ENCODE data around the gene HTR4.
A peak's percentile ranks its signal among the peaks of the same experiment; 100 is the strongest.
"Not testable (repeated sequence)": the region's sequence is repeated elsewhere in the genome, so short reads cannot be mapped to it uniquely, and the experiment has no call there.

HTR4 gene, protein sequence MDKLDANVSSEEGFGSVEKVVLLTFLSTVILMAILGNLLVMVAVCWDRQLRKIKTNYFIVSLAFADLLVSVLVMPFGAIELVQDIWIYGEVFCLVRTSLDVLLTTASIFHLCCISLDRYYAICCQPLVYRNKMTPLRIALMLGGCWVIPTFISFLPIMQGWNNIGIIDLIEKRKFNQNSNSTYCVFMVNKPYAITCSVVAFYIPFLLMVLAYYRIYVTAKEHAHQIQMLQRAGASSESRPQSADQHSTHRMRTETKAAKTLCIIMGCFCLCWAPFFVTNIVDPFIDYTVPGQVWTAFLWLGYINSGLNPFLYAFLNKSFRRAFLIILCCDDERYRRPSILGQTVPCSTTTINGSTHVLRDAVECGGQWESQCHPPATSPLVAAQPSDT

DNA sequence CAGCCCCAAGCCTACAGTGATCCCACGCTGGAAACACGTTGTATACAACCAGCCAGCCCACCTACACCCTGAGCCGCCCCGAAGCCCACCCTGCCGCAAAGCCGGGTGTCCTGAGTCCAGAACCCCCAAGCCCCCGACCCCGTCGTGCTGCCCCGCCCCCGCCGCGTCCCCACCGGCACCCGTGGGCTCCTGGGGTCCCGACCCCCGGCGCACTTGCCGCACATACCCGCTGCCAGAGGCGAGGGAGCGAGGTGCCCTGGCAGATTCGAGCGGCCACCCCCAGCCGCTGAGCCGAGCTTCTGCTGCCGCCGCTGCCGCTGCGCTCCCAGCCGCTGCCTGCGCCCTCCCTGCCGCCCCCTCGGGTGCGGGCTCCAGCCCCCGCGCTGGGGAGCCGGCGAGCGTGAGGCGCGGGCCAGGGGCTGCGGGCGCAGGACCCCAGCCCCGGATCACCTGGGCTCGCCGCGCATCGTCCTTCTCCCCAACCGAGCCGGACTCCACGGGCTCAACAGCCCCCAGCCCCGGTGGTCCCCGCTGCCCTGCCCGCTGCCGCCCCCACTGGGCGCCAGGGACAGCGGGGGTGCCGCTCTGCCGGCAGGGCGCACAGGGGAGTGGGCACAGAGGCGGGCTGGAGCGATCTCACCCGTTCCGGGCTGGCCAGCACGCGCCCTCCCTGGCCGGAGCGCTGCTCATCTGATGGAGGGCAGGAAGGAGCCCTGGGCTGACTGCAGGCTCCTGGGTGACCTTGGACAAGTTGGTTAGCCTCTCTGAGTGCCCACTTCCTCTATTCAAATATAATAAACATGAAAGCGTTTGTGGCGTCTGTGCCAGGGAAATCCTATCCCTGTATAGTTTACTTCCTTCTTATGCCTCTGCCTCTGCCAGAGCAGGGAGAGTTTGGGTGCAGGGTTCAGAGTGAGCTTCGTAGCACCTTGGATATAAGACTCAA is at the start of gene HTR4:
TSS of gene HTR4 (minus strand) at position 692 of the 946 bp plus-strand sequence. CDS start 17,513 bp downstream, outside the sequence.
- peak; percentile 43 for DNase-seq

DNA sequence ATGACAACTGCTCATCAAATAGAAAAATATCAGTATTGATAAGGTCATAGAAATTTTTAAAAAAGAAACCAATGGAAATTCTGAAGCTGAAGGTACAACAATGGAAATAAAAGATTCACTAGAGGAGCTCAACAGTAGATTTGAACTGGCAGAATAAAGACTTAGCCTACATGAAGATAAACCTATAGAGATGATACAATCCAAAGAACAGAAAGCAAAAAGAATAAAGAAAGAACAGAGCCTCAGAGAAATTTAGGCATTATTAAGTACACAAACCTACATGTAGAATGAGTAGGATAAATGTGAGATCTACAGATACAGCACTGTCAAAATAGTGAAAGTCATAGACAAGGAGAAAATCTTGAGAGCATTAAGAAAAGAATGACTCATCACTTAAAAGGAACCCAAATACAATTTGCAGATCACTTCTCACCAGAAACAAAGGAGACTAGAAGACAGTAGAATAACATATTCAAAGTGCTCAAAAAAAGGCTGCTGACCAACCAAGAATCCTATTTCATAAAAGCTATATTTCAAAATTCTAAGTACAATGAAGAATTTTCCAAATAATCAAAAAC is 47.8 kb upstream of the HTR4 start:
- no peak for DNase-seq

DNA sequence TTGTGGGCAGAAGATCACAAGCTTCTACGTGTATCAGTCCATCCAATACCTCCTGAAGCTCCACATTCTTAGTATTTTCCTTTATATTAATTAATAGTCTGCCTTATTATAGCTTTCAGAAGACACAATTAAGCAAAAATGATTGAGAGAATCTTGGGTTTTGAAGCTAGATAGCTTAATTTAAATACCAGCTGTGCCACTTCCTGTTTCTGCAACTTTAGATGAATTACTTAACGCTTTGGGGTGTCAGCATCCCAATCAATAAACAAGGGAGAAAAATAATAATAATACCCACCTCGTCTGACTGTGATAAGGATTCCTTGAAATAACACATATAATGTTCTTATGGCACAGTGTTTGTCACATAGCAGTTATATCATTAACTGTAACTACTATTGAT is 44.7 kb upstream of the HTR4 start:
- no peak for DNase-seq

DNA sequence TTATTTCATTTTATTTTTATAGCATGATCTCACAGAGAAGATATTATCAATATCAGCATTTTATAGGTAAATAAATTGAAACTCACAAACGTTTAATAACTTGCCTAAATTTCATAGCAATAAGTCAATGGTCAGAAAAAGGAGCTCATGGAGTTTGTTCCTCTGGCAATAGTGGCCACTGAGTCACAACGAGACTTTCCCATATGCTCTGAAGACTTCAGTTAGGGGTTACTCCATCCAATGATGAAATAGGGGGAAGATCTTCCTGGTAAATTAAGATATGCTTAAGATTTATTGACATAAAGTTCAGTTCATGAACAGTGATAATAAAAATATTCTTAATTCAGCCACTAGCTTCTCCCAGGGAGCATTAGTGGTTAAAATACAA is 43.5 kb upstream of the HTR4 start:
- no peak for DNase-seq

DNA sequence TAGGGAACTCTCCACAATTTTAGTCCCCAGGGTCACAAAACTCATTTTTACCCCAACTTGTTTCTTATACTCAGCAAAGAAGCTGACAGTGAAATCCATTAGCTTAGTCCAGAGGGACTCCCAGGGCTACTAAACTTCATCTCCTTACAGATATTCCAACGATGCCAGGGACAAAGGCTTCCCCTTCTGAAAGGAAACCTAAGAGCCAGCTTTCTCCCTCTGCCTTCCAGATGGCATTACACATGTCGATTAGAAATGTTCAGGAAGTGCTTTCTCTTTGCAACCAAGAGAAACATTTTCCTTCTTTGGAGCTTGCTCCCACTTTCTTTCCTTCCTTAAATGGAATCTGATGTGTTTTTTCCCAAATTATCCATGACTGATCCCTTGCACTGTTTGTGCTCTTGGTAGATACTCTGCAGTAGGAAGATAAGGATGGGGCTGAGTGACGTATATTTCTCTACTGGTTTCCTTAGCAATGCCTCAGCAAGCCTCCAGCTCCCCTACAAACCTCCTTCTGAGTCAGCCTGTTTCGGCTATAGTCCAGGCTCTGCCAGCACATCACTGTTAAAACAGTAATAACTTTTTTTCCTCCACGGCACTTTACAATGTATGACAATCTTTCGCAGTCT is 43.0 kb upstream of the HTR4 start:
- DNase-seq: no peak

DNA sequence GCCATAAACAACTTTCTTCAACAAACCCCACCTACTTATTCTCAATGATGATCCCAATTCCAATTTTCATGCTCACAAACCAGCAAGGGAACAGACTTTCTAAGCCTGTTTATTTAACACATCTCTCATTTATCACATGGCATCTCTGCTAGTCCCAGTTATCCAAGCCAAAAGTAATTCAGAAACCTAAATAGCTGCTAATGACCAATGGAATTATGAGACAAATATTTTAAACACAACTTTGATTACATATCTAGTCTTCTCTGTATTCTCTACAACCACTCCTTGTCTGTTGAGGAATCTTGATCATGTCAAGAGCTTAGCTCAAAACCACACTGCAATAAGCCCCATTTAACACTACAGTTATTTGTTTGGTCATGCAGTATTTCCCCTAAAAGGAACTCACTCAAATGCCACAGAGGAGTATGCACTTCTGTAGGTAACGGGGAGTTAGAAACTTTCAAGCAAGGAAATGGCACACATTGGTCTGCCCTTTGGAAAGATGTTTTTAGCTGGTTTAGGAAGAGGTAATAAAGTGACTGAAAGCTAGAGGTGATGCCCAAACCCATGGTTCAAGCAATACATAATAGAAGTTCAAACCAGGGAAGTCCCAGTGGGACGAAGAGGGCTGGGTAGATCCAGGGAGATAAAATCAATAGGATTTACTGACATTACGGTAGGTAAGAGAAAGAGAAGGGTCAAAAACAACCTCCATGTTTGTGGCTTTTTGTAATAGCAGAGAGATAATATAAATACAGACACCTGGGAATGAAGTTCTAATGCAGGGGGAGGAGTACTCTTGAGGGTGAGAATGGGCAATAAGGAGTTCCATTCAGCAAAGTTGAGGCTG is 42.1 kb upstream of the HTR4 start:
- DNase-seq: no peak

DNA sequence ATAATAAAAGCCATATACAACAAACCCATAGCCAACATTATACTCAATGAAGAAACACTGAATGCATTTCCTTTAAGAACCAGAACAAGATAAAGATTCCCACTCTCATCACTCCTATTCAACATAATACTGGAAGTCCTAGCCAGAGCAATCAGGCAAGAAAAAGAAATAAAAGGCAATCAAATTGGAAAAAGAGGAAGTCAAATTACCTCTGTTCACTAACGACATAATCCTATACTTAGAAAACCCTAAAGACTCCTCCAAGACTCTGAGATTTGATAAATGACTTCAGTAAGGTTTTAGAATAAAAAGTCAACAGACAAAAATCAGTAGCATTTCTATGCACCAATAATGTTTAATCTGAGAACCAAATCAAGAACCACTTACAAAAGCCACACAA is 36.6 kb upstream of the HTR4 start:
- no peak for DNase-seq

DNA sequence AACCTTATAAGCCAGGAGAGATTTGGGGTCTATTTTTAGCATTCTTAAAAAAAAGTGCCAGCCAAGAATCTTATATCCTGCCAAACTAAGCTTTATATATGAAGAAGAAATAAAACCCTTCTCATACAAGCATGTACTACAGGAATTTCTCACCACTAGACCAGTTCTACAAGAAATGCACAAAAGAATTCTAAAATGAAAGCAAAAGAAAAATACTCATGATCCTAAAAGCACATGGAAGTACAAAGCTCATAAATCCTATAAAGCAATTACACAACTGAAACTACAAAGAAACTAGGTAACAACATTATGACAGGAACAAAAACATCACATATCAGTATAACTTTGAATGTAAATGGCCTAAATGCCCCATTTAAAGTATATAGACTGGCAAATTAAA is 34.5 kb upstream of the HTR4 start:
- DNase-seq: no peak

DNA sequence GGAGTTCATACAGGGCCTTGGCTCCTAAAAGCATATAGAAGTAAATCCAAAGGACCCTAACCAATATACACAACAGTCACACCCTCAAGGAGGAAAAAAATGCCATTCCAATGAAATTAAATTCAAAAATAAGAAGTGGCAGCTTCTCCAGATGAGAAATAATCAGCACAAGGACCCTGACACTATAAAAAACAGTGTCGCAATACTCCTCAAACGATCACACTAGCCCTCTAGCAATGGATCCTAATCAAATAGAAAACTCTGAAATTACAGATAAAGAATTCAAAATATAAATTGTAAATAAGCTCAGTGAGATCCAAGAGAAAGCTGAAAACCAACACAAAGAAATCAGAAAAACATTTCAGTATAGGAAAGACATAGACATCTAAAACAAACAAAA is 33.5 kb upstream of the HTR4 start:
- no peak for DNase-seq

DNA sequence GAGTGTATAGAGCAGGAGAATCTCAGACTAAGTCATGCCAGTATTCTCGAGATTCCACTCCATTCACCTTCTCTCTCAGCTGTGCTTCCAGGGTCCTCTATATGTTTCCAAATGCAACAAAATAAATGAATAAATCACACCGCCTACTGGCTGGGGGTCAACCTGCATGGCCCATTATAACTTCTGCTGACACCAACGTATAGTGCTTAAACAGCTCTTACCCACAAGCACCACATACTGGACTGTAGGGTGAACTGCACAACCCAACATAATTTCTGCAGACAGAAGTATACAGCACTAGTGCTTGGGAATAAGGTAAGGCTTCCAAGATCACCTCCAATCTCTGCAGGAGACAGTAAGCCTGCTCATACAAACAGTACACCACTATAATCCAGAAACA is 33.1 kb upstream of the HTR4 start:
- peak; percentile 49 for DNase-seq

DNA sequence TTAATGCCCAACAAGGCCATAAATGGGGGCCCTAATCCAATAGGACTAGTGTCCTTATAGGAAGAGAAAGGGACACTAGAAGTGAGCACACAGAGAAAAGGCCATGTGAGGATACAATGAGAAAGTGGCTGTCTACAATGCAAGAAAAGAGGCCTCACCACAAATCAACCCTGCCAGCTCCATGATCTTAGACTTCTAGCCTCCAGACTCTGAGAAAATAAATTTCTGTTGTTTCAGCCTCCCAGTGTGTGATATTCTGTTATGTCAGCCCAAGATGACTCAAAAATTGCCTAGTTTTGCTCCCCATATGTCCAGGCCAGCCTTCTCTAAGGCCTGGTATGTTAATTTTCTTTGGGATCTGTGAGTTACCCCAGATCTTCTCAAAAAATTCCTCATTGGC is 32.3 kb upstream of the HTR4 start:
- no peak for DNase-seq

DNA sequence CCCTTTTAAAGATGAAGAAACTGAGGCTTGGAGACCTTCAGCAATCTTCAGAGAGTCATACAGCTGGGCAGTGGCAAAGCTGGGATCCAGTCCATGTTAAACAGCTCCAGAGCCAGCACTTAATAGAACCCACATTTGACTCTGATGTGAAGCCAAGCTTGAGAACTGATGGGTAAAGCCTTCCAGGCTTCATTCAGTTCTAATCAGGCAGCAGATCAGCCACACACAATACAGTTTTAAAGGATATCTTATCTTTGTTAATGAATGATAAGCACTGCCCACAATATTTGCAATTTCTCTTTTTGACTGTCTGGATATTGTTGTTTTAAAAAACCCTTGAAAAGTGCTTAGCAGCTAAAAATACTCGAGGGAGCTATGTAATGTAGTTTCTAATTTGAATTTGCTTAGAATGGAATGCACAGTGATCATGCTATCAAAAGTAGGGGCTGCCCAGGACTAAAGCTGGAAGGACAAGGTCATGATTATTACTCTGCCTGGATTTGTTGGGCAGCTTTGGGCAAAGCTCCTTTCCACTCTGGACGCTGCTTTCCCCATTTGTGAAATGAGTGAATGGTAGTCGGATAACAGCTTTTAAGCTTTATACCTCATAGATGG is 31.3 kb upstream of the HTR4 start:
- no peak for DNase-seq

DNA sequence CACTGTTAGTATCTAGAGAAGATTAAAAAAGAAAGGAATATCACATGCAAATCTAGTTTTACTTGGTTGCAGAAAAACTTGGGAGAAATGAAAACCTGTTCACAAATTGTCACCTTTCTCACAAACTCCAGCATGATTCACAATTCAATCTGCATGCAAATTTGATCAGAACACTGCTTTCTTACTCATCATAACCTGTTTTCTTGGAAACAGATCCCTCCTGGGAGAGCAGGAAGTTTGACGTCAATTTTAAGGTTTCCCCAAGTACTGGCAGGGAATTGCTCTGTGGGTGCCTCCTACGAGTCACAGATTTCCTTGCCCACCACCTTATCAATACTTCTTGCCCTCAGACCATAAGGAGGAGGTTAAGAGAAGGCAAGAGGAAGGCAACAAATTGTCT is 30.2 kb upstream of the HTR4 start:
- no peak for DNase-seq

DNA sequence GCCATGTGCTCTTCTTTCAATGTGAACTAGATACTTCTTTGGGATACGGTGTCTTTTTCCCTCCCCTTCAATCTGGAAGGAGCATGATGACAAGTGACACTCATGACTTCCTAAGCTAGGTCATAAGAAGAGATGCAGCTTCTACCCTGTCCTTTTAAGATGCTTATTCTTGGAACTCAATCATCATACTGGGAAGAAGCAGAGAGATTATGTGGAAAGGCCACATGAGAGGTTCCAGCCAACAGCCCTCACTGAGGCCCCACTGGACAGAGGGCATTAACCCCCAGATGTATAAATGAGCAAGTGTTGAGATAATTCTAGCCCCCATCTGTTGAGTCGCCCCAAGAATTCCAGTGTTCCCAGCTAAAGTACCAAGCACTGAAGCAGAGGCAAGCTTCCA is 29.3 kb upstream of the HTR4 start:
- no peak for DNase-seq

DNA sequence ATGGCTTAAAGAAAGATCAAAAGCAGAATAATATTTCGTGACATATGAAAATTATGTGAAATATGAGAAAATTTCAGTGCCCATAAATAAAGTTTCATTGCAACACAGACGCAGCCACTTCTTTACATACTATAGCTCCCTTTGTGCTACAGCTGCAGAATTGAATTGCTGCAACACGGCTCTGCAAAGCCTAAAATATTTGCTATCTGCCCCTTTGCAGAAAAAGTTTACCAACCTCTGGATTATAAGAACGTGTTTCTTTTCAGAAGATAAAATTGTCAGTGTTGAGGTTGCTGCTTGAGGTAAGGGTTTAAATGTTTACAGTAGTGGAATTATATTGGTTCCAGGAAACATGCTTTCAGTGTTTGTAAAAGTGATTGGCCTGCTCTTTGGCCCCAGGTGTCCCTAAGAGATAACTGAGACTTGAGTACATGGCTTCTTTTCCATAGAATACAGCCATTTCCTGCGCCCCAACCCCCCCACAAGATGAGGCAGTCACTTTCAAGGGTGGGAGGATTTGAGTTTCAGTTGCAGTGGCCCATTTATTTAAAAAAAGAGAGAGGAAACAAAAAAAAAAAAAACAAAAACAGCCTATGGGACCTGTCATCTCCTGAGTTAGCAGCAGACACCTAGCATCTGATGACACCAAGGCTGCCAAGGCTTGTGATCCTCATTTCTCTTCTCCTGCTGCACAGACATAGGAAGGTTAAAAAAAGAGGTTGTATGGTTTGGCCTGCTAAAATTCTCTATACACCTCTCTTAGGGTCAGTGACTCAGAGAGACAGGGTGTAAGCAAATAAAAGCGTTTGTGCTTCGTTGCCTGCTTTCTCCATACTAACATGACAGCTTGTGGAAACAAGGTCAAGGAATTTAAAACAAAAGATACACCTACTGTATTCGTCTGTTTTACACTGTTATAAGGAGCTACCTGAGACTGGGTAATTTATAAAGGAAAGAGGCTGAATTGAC is 28.0 kb upstream of the HTR4 start:
- no peak for DNase-seq

DNA sequence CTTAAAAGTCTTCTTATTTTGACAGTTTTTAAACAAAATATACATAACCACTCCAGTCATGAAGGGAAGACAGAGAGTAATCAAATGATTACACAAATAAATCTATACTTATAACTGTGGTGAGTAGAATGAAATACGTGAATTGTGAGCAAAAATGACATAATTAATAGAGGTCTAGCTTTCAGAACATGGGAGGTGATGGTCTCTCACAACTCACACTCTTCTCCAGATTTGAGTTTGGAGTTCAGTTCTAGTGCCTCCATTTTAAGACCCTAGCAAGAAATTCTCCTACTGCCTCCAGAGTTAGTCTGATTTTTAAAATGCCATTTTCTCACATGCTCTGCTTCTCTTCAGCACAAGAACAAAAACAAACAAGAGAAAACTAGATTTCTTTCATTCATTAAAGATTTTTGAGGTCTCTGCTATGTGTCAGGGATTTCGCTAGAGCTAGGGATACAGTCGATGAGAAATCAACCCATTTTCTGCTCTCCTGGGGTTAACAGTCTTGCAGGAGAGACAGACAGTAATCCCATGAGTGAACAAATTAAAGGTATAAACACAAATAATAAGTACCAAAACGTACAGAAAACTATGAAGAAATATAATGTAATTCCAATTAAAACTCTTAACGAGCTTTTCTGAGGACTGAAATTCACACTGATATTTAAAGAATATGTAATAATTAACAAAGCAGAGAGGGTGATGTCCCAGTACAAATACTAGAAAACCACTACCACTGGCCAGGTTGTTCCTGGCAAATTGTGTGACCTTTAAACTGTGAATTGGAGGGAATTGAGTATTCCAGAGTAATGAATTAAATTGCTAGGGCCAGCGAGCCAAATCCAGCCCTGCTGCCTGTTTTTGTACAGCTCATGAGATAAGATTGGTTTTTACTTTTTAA is 27.1 kb upstream of the HTR4 start:
- no peak for DNase-seq

DNA sequence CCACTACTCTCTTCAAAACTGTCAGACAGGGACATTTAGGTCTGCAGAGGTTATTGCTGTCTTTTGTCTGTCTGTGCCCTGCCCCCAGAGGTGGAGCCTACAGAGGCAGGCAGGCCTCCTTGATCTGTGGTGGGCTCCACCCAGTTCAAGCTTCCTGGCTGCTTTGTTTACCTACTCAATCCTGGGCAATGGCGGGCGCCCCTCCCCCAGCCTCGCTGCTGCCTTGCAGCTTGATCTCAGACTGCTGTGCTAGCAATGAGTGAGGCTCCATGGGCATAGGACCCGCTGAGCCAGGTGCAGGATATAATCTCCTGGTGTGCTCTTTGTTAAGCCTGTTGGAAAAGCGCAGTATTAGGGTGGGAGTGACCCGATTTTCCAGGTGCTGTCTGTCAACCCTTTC is 19.4 kb upstream of the HTR4 start:
- DNase-seq: not testable (repeated sequence)

DNA sequence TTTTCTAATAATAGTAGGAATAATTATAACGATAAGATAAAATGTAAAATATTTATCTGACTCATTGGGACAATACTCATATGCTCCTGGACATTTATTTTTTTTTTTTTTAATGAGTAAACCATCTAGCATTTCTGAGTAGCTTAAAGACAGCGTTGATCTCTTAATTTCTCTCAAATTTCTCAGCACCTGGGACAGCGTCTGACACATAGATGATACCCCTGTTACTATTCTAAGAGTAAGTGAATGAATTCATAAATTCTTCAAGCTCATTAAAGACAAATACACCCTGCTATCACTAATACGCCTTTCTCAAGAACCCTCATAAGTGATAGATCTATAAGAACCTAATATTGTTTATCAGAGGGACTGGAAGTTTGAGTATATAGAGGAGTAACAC is 12.0 kb upstream of the HTR4 start:
- no peak for DNase-seq

DNA sequence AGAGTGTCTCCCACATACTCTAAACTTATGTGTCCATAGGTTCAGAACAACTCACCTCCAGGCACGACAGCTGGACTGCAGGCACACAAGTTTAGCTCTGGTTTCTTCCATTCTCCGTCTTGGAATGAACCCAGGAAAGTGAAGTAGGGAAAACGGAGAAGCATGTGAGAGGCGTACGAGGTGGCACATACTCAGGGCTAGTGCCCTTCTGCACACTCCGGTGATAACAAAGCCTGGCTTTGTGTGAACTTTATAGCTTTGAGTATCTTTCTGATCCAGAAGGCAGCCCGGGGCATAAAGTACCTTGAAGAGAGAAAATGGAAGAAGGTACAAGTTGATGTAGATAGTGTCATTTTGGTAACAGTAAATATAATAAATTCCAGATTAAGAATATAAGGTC is 11.1 kb upstream of the HTR4 start:
- no peak for DNase-seq

DNA sequence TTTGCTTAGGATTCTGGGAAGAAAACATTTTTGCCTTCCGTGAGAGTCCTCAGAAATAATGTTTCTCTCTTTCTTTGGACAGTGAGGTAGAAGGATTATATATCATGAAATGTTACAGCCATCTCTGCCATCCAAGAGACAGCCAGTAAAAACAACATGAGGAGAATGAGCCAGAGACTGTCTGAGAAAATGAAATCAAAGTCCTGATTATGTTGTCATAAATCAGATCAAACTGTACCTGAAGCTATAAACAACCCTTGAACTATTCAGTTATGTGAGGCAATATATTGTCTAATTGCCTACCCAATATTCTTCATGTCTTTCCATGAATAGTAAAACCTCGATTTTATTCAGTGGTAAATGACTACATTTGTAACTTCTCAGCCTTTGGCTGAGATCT is 9.2 kb upstream of the HTR4 start:
- DNase-seq: no peak
